IMR-90 (cell line): ENCODE results near the gene PLCL1. TPM values are rescaled to one million over a fixed set of nuclear protein-coding genes. Genes with fewer than 3 reads are reported as not detected.

Source experiments
- ATAC-seq: fragments of 200-7000 bp; cut with Tn5 transposase; 2 replicates; pipeline ENCODE4 v1.9.1; 2020; ENCODE audit warnings: low read depth, mild to moderate bottlenecking, moderate library complexity
- BruUV-seq: library from RNA; stranded (reverse); fragments of 400-500 nt; replicated peaks from 2 replicates; lab custom pipeline; 2021; lab: Mats Ljungman, UMichigan
- CTCF ChIA-PET: fragments of 300-600 bp; formaldehyde crosslinking; extraction: SDS; loops from one replicate; lab custom pipeline; 2021; ENCODE audit warnings: antibody characterized with exemption; lab: Yijun Ruan, JAX
- POLR2A ChIA-PET: fragments of 300-600 bp; sonication (Branson Sonifier 250); formaldehyde crosslinking; loops from one replicate; lab custom pipeline; 2022; ENCODE audit warnings: antibody characterized with exemption; ENCODE audit not compliant: unreplicated experiment; lab: Charles Lee
- DNase-seq: peaks from one replicate; pipeline ENCODE4 v3.0.0; 2013
- H2AFZ ChIP-seq: replicated peaks from 2 replicates; pipeline ENCODE3; 2013; ENCODE audit warnings: low read length, mild to moderate bottlenecking; ENCODE audit not compliant: poor library complexity
- H2AK5ac ChIP-seq: 2 replicates; pipeline ENCODE4 v1.6.1; 2013; ENCODE audit warnings: low read depth, low read length, inconsistent platforms
- H2AK9ac ChIP-seq: replicated peaks from 2 replicates; pipeline ENCODE3; 2013; ENCODE audit warnings: mild to moderate bottlenecking, low read depth, low read length, moderate library complexity; ENCODE audit not compliant: poor library complexity
- H2BK120ac ChIP-seq: 2 replicates; pipeline ENCODE4 v1.6.1; 2013; ENCODE audit warnings: low read depth, low read length, inconsistent platforms
- H2BK15ac ChIP-seq: 3 replicates; pipeline ENCODE4 v1.6.1; 2013; ENCODE audit warnings: low read depth, low read length, inconsistent platforms
- H2BK20ac ChIP-seq: 2 replicates; pipeline ENCODE4 v1.6.1; 2013; ENCODE audit warnings: low read depth, mild to moderate bottlenecking, inconsistent platforms, low read length, moderate library complexity
- H2BK5ac ChIP-seq: 2 replicates; pipeline ENCODE4 v1.6.1; 2013; ENCODE audit warnings: mild to moderate bottlenecking, low read depth, low read length, inconsistent platforms; ENCODE audit not compliant: poor library complexity, severe bottlenecking
- H3K14ac ChIP-seq: replicated peaks from 2 replicates; pipeline ENCODE4 v1.6.1; 2013; ENCODE audit warnings: low read depth, low read length, inconsistent platforms
- H3K18ac ChIP-seq: 2 replicates; pipeline ENCODE4 v1.6.1; 2013; ENCODE audit warnings: low read depth, low read length, control low read depth
- H3K23ac ChIP-seq: 2 replicates; pipeline ENCODE4 v1.6.1; 2013; ENCODE audit warnings: low read depth, low read length, inconsistent platforms
- H3K27ac ChIP-seq: 2 replicates; pipeline ENCODE4 v1.5.1; 2013; ENCODE audit warnings: mild to moderate bottlenecking, control low read depth, low read length; ENCODE audit not compliant: insufficient read depth
- H3K27me3 ChIP-seq: 2 replicates; pipeline ENCODE4 v1.6.1; 2013; ENCODE audit warnings: low read length; ENCODE audit not compliant: control insufficient read depth, insufficient read depth
- H3K36me3 ChIP-seq: 2 replicates; pipeline ENCODE4 v1.6.1; 2013; ENCODE audit warnings: low read length, mixed read lengths; ENCODE audit not compliant: control insufficient read depth, insufficient read depth
- H3K4ac ChIP-seq: 2 replicates; pipeline ENCODE4 v1.6.1; 2013; ENCODE audit warnings: low read depth, low read length, inconsistent platforms
- H3K4me1 ChIP-seq: 2 replicates; pipeline ENCODE4 v1.6.1; 2013; ENCODE audit warnings: low read length, mixed read lengths; ENCODE audit not compliant: control insufficient read depth, insufficient read depth
- H3K4me2 ChIP-seq: 2 replicates; pipeline ENCODE4 v1.6.1; 2013; ENCODE audit warnings: low read depth, mild to moderate bottlenecking, control low read depth, low read length, moderate library complexity
- H3K4me3 ChIP-seq: 2 replicates; pipeline ENCODE4 v1.5.1; 2013; ENCODE audit warnings: low read depth, mild to moderate bottlenecking, control low read depth, low read length, moderate library complexity; ENCODE audit not compliant: insufficient read depth
- H3K56ac ChIP-seq: 2 replicates; pipeline ENCODE4 v1.6.1; 2013; ENCODE audit warnings: low read length, inconsistent platforms; ENCODE audit not compliant: insufficient read depth; ENCODE audit errors: extremely low read depth
- H3K79me1 ChIP-seq, 2 experiments: 2 replicates each; pipeline ENCODE4 v1.6.1; 2013; ENCODE audit warnings: low read length in 2 of 2, inconsistent platforms in 1 of 2, low read depth in 1 of 2
- H3K9ac ChIP-seq: 2 replicates; pipeline ENCODE4 v1.6.1; 2013; ENCODE audit warnings: low read depth, low read length, control low read depth
- H3K9me1 ChIP-seq: 2 replicates; pipeline ENCODE4 v1.6.1; 2013; ENCODE audit warnings: low read length, inconsistent platforms; ENCODE audit not compliant: insufficient read depth
- H3K9me3 ChIP-seq: 2 replicates; pipeline ENCODE4 v1.6.1; 2013; ENCODE audit warnings: low read length; ENCODE audit not compliant: control insufficient read depth, insufficient read depth
- H4K20me1 ChIP-seq: 2 replicates; pipeline ENCODE4 v1.6.1; 2013; ENCODE audit warnings: low read length, inconsistent platforms; ENCODE audit not compliant: insufficient read depth
- H4K5ac ChIP-seq: 2 replicates; pipeline ENCODE4 v1.6.1; 2013; ENCODE audit warnings: mild to moderate bottlenecking, low read depth, low read length, control low read depth
- H4K8ac ChIP-seq, 2 experiments: 2 replicates each; pipeline ENCODE4 v1.6.1; 2013; ENCODE audit warnings: low read depth in 2 of 2, low read length in 2 of 2, control low read depth in 1 of 2, inconsistent platforms in 1 of 2
- H4K91ac ChIP-seq: 2 replicates; pipeline ENCODE4 v1.6.1; 2013; ENCODE audit warnings: low read depth, low read length, inconsistent platforms; ENCODE audit not compliant: insufficient read depth
- BHLHE40 ChIP-seq: fragments of 150-350 bp; IDR thresholded peaks from 2 replicates; pipeline ENCODE4 v1.6.1; 2016; ENCODE audit warnings: mild to moderate bottlenecking, low read depth, low read length
- CTCF ChIP-seq: conservative IDR thresholded peaks from 2 replicates; pipeline ENCODE4 v1.5.1; 2012; ENCODE audit warnings: mild to moderate bottlenecking, low read depth, low read length, improper control_type of control experiment
- FOS ChIP-seq: fragments of 150-350 bp; IDR thresholded peaks from 2 replicates; pipeline ENCODE4 v1.6.1; 2016; ENCODE audit warnings: low read depth, low read length
- MAFK ChIP-seq: IDR thresholded peaks from 2 replicates; pipeline ENCODE4 v1.6.1; 2012; ENCODE audit warnings: low read depth, low read length, improper control_type of control experiment
- MAZ ChIP-seq: IDR thresholded peaks from 2 replicates; pipeline ENCODE4 v1.6.1; 2012; ENCODE audit warnings: low read depth, mild to moderate bottlenecking, low read length, improper control_type of control experiment, moderate library complexity, borderline replicate concordance
- NFE2L2 ChIP-seq: fragments of 150-350 bp; IDR thresholded peaks from 2 replicates; pipeline ENCODE4 v1.6.1; 2016; ENCODE audit warnings: low read depth, mild to moderate bottlenecking, low read length
- WGBS, 2 experiments: methylation state at CpG; one replicate each; pipeline versions ENCODE4 v1.1.5 to v1.1.7; 2013; ENCODE audit warnings: missing lambda C conversion rate in 2 of 2; ENCODE audit not compliant: insufficient read length in 1 of 2; ENCODE audit errors: extremely low coverage in 2 of 2; 5-methylcytosine and 5-hydroxymethylcytosine counted together
- dilution Hi-C: fragments of 300-500 bp; cut with HindIII; formaldehyde crosslinking; loops from one replicate; pipeline ENCODE4 v1.14.3; 2018; ENCODE audit warnings: low sequenced_read_pairs; ENCODE audit not compliant: unreplicated experiment
- in situ Hi-C: fragments of 300-500 bp; cut with MboI; formaldehyde crosslinking; loops from 3 replicates; pipeline ENCODE4 v1.14.3; 2019; ENCODE audit warnings: low sequenced_read_pairs, inconsistent platforms, mixed read lengths
- intact Hi-C: fragments of 100-400 bp; cut with micrococcal nuclease; formaldehyde crosslinking; loops from 2 replicates; pipeline ENCODE4 v1.10.0; 2022
- polyA plus RNA-seq, 3 experiments: library from polyadenylated mRNA; depleted of rRNA; stranded (reverse); fragments of >200 nt; gene quantifications; 2 replicates each; pipeline ENCODE4 v1.2.3, GENCODE V29; 2012; ENCODE audit warnings: low replicate concordance in 1 of 3
- total RNA-seq: library from RNA; depleted of rRNA; stranded (reverse); fragments of >200 nt; gene quantifications from 2 replicates; pipeline ENCODE4 v1.2.3, GENCODE V29; 2012

Gene PLCL1
- total and polyA plus RNA-seq, 2 of the 4 experiments (the other 2 are of a cell fraction), result 0.14 to 0.18 TPM

GRCh38 chr2:197786010-197786877 lies 18.1 kb upstream of the PLCL1 start:
- H3K9me1 ChIP-seq, result no peaks in the 10 kb centered on the region
- H4K8ac ChIP-seq, result no peak overlapping the region
- H2BK120ac ChIP-seq, result no peak overlapping the region
- no peak for TF ChIP-seq FOS
- TF ChIP-seq NFE2L2, result no peak
- no peak for TF ChIP-seq BHLHE40
- peak; percentile 23; the same call in 1 of the 2 replicates for TF ChIP-seq CTCF
- TF ChIP-seq MAFK, result no peak
- no peak for TF ChIP-seq MAZ
- dilution Hi-C loops (no loop called here), intact Hi-C loops (no loop called here), in situ Hi-C loops (no loop called here)
- no peak overlapping the region for H3K4me3 ChIP-seq
- H2BK15ac ChIP-seq, result no peak overlapping the region
- H2AK5ac ChIP-seq, result no peak overlapping the region
- no peak overlapping the region for H3K56ac ChIP-seq
- no peak overlapping the region for H3K23ac ChIP-seq
- 7% methylated on average over 10 of the region's 79 CpGs; no CpG with 5 or more reads in 1 of the 2 experiments for WGBS, 2 experiments
- no peaks in the 10 kb centered on the region for H3K9me3 ChIP-seq
- H3K9ac ChIP-seq, result no peak overlapping the region
- no peaks in the 10 kb centered on the region for H4K20me1 ChIP-seq
- H3K27ac ChIP-seq, result no peak overlapping the region
- peak overlapping the region; percentile 79 for H2AFZ ChIP-seq
- no peak overlapping the region for H3K4ac ChIP-seq
- no peaks in the 10 kb centered on the region for H3K79me1 ChIP-seq
- no peak overlapping the region for H3K14ac ChIP-seq
- no peaks in the 10 kb centered on the region for H3K4me1 ChIP-seq
- H3K4me2 ChIP-seq, result no peak overlapping the region; the same call in 1 of the 2 replicates
- peak; percentile 29 for ATAC-seq
- H4K91ac ChIP-seq, result no peak overlapping the region
- H2BK5ac ChIP-seq, result no peak overlapping the region
- no peak for DNase-seq
- no peaks in the 10 kb centered on the region for H3K36me3 ChIP-seq
- H3K18ac ChIP-seq, result no peak overlapping the region
- no peak overlapping the region for H4K5ac ChIP-seq
- no peak overlapping the region for H2AK9ac ChIP-seq
- no peak overlapping the region for H2BK20ac ChIP-seq
- CTCF ChIA-PET, result no interaction called here
- no TSS peak for BruUV-seq
- peaks cover 12% of the 10 kb centered on the region for H3K27me3 ChIP-seq
- POLR2A ChIA-PET, result no interaction called here
